Activated gamma-delta T cell (primary cell): ENCODE results near the gene RIN2.
"Not testable (repeated sequence)": the region's sequence is repeated elsewhere in the genome, so short reads cannot be mapped to it uniquely, and the experiment has no call there.

ENCODE experiments used
- DNase-seq: peaks from one replicate; lab custom pipeline; 2025; lab: John Stamatoyannopoulos, UW

The RIN2 gene

GRCh38 chr20:19739351-19739750, 18.7 kb upstream of the RIN2 start:
- DNase-seq = no peak

- DNase-seq = no peak
Measured at GRCh38 chr20:19740512-19740911, 17.5 kb upstream of the RIN2 start.

GRCh38 chr20:19741924-19742323, 16.1 kb upstream of the RIN2 start:
- no peak for DNase-seq

GRCh38 chr20:19742974-19743639, 15.0 kb upstream of the RIN2 start:
- no peak for DNase-seq

GRCh38 chr20:19743640-19743995, 14.4 kb upstream of the RIN2 start:
- no peak for DNase-seq

- no peak for DNase-seq
Measured at GRCh38 chr20:19745106-19745505, 13.0 kb upstream of the RIN2 start.

GRCh38 chr20:19745584-19745983, 12.5 kb upstream of the RIN2 start:
- no peak for DNase-seq

- no peak for DNase-seq
Measured at GRCh38 chr20:19746396-19746795, 11.7 kb upstream of the RIN2 start.

GRCh38 chr20:19747903-19748302, 10.2 kb upstream of the RIN2 start:
- DNase-seq = no peak

GRCh38 chr20:19748681-19749080, 9.4 kb upstream of the RIN2 start:
- DNase-seq = no peak

- no peak for DNase-seq
Measured at GRCh38 chr20:19749618-19750071, 8.4 kb upstream of the RIN2 start.

- no peak for DNase-seq
Measured at GRCh38 chr20:19750101-19750606, 7.9 kb upstream of the RIN2 start.

- no peak for DNase-seq
Measured at GRCh38 chr20:19750907-19751636, 7.0 kb upstream of the RIN2 start.

- not testable (repeated sequence) for DNase-seq
Measured at GRCh38 chr20:19754201-19754600, 3.9 kb upstream of the RIN2 start.

GRCh38 chr20:19756761-19757486, 1.1 kb upstream of the RIN2 start:
- DNase-seq = no peak

GRCh38 chr20:19757487-19758132, 448 bp upstream of the RIN2 start:
- no peak for DNase-seq

GRCh38 chr20:19758501-19759331, 658 bp downstream of the RIN2 start:
- DNase-seq = no peak

- no peak for DNase-seq
Measured at GRCh38 chr20:19760371-19760721, 2.3 kb downstream of the RIN2 start.

GRCh38 chr20:19761326-19761725, 3.3 kb downstream of the RIN2 start:
- no peak for DNase-seq

- DNase-seq = no peak
Measured at GRCh38 chr20:19761841-19762240, 3.8 kb downstream of the RIN2 start.

- DNase-seq = no peak
Measured at GRCh38 chr20:19764207-19764606, 6.1 kb downstream of the RIN2 start.
